ENCODE results near the gene TESK1.

TESK1 gene

DNA sequence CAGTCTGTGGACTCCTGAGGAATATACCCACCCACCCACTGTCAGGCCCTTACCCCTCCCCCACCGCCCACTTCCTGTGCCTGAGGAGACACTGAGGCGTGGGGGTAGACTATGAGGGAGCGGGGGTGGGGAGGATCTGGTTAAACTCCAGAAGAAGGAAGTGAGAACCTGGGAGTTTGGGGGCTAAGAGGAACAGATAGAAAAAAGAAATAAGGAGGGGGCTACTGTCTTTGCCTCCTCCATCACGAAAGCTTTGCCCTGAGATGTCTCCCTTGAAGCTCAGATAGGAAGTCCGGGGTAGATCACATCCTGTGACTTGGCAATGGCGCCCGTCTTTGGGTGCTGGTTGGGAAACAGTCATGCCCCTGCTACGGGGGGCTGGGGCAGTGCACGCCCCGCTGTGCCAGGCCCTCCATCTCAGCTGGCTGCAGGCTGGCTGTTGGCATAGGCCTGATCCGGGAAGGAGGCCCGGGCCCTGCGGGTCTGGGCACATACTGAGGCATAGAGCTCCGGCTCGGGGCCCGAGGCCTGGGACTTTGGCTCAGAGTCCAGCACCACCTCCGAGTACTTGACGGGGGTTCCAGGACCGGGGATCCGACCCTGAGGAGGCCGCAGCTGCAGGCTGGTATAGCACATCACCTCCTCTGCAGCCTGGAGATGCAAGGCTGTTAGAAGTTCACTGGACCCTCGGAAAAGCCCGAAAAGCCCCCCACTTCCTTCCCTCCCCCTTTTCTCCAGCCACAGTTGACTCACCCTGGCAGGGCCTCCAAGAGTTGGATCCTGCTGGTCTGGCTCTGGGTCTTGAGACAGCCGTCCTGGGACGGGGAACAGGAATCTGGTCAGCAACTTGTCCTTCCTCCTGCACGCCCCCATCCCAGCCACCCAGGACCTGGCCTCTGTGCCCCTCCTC, 44.6 kb downstream of the TESK1 start:
- DNase-seq = no peak

DNA sequence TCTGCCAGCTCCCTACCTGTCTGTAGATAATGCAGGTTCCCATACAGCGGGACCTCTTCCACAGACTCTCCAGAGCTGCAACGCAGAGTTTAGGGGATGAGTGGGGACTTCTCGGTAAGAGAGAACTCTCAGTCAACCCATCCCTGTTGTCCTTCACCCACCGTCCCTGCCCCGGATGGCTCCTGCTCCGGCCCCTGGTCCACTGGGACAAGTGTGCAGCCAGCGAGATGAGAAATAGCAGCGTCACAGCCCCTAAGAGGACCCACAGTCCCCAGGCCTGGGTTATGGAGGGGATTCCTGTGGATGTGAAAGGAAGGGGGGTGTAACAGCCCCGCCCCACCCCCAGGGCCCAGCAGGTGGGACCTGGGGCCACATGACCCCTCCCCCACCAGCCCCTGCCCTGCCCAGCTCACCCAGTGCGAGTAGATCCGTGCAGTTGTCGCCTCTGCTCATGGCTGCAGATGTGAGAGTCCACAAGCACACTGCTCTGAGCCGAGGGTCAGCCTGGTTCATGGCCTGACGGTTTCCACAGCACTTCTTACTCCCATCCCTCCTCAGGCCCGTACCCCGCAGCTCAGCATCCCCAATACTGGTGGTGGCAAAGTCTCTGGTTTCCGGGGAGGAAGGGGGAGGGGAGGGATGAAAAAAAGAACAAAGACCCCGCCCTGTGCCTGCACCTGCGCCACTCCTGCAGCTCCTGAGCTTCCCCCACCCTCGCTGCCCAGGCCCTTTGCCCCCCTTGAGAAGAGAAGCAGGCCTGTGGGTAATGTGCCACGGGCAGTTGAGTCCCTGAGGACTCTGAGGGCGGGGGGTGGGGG, 45.5 kb downstream of the TESK1 start, which contains the start of gene SIT1:
SIT1 (minus strand) TSS at position 591 of the 818 bp plus-strand sequence; CDS start at position 513, 78 bp downstream.
- DNase-seq = no peak

DNA sequence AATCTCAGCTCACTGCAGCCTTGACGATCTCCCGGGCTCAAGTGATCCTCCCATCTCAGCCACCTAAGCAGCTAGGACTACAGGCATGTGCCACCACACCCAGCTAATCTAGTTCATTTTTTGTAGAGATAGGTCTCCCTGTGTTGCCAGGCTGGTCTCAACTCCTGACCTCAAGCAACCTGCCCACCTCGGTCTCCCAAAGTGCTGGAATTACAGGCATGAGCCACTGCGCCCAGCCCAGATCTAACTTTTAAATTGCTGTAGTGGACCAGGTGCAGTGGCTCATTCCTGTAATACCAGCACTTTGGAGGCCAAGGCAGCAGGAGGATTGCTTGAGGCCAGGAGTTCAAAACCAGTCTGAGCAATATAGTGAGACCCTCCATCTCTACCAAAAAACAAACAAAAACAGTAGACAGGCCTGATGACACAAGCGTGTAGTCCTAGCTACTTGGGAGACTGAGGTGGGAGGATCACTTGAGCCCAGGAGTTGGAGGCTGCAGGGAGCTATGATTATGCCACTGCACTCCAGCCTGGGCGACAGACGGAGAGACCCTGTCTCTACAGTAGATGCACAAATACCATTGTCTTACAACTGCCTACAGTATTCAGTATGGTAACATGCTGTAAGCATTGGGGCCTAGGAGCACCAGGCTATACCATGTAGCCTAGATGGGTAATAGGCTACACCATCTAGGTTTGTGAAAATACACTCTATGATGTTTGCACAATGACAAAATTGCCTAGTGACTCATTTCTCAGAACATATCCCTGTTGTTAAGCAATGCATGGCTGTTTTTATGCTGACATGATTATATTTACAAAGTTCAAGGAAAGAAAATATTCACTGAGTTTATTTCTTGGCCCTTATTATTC, 47.1 kb downstream of the TESK1 start:
- DNase-seq = no peak

DNA sequence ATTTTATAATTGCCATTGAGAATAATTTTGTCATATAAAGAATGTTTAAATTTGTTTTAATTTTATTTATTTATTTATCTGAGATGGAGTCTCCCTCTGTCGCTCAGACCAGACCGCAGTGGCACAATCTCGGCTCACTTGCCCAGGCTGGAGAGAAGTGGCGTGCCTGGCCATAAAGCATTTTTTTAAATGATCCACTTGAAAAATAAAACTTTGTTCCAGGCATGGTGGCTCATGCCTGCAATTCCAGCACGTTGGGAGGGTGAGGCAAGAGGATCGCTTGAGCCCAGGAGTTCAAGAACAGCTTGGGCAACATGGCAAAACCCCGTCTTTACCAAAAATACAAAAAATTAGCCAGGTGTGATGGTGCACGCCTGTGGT, 47.8 kb downstream of the TESK1 start:
- no peak for DNase-seq

DNA sequence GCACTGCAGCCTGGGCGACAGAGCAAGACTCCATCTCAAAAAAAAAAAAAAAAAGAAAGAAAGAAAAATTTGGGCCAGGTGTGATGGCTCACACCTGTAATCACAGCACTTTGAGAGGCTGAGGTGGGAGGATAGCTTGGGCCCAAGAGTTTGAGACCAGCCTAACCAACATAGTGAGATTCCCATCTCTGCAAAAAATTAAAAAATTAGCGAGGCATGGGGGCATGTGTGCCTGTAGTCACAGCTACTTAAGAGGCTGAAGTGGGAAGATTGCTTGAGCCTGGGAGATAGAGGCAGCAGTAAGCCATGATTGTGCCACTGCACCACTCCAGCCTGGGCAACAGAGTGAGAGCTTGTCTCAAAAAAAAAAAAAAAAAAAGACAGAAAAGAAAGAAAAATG, 48.5 kb downstream of the TESK1 start:
- no peak for DNase-seq

DNA sequence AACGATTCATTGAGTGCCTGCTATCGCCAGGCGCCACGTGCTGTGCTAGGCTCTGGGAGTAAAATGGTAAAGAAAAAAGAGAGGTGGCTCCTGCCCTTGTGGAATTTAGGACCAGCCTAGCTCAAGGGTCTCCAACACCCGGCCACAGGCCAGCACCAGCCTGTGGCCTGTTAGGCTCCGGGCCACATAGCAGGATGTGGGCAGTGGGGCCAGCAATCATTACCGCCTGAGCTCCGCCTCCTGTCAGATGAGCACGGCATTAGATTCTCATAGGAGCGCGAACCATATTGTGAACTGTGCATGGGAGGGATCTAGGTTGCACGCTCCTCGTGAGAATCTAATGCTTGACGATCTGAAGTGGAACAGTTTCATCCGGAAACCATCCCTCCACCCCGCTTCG, 51.3 kb downstream of the TESK1 start:
- DNase-seq = no peak

DNA sequence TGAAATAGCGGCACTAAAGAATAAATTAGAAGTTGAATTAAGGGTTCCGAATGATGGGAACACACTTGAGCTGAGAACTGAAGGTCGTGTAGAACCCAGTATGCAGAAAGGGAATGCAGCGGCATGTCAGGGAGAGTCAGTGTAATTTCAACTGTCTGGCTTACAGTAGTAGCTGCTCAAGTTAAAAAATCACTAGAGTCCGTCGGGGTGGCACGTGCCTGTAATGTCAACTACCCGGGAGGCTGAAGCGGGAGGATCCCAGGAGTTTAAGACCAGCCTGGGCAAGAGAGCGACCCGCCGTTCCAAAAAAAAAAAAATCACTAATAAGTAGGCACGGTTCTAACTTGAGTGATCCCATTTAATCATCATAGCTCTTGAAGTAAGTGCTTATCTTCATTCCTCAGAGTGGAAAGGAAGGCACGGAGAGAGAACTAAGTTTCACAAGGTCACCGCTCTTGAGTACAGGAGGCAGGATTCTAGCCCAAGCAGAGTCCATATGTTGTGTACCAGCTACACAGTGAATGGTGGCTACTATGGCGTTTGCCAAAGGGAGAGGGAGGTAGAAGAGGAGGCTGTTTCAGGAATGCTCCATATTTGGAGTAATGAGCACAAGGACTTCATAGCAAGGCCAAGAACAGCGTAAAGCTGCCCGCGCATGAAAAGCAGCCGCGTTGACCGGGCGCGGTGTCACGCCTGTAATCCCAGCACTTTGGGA, 51.9 kb downstream of the TESK1 start:
- DNase-seq = no peak

DNA sequence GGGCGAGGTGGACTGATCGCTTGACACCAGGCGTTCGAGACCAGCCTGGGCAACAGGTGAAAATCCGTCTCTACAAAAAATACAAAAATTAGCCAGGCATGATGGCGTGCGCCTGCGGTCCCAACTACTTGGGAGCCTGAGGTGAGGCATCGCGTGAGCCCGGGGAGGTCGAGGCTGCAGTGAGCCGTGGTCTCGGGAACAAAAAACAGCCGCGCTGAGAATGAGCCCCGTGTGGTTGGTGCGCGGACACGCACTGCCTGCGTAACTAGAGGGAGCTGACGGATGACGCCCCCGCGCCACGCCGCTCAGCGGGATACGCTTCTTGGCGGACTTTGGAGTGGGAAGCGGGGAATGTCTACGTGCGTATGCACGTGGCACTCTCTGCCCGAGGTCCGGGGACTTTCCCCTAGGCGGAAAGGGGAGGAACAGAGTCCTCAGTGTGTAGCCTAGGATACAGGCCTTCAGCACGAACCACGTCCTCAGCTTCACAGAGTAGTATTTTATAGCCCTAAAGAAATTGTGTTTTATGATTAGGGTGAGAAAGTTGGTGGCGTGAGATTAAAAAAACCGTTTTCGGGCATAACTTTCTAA, 52.6 kb downstream of the TESK1 start, which contains the start of gene RMRP:
RMRP (minus strand) TSS at position 474 of the 591 bp plus-strand sequence.
- peak; percentile 74 for DNase-seq

DNA sequence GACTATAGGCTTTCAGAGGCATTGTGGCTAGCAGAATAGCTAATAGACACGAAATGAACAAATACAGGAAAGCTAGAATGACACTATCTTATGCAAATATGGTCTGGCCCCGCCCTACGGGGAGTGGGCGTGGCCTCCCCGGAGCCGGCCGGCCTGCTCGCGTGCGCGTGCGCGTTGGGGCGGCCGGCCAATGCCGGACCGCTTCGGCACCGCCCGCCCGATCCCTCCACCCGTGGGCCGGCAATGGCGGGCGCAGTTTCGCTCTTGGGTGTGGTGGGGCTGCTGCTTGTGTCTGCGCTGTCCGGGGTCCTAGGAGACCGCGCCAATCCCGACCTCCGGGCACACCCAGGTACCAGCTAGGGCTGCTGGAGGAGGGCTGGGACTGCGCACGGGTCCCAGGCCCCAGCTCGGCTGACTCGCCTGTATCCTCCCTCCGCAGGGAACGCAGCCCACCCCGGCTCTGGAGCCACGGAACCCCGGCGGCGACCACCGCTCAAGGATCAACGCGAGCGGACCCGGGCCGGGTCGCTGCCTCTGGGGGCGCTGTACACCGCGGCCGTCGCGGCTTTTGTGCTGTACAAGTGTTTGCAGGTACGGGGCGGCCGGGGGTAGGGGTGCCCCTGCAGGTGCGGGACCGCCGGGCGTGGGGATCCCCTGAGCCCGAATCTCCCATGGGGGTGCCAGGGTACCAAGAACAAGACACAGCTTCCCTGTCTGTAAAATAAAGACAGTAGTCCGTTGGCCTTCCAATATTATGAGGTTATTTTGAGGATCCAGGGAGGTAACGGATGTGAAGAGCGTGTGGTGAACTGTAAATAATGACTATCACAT, 53.3 kb downstream of the TESK1 start, which contains the start of gene CCDC107:
CCDC107 (plus strand) TSS at position 156 of the 831 bp plus-strand sequence; CDS start at position 244, 88 bp downstream.
- no peak for DNase-seq

DNA sequence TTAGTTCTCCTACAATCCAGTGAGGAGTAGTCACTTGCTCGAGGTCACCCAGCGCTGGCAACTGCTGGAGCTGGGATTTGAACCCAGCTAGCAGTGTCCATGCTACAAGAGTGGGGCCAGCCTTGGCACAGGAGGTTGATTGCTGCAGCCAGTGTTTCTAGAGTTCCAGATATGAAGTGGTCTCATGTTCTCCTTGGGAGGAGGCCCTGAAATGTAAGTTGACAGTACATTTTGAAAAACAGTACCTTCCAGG, 53.8 kb downstream of the TESK1 start:
- DNase-seq = no peak

DNA sequence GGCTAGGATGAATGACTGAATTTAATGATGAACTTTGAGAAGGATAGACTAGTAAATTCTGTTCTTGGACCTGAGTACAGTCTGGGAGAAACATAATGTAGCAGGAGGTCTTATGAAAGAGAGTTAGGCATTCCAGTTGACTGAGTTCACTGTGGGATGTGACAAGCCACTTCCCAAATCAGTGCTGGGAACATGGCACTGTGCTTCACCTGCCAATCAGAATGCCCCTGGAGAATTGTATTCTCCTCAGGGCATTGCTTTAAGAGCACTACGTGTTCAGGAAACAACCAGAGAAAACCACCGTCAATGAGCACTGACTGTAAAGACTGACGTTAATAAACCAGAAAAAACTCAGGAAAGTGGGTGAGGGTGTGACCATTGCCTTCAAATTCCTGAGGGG, 54.3 kb downstream of the TESK1 start:
- no peak for DNase-seq
